ENCODE results near the gene BSND.

BSND gene

GRCh38 chr1:54976747-54977146 lies 22.0 kb upstream of the BSND start:
- DNase-seq: no peak
- Mint-ChIP-seq H3K4me3 (no peak overlapping the region), H3K36me3 (ENCODE audit: low read depth) (no peaks in the 10 kb centered on the region), H3K27me3 (ENCODE audit: low read depth, poor library complexity) (peaks cover 61% of the 10 kb centered on the region), H3K27ac (no peak overlapping the region), H3K4me1 (peaks cover 56% of the 10 kb centered on the region), H3K9me3 (no peaks in the 10 kb centered on the region)
- TF ChIP-seq, protein P1, sequence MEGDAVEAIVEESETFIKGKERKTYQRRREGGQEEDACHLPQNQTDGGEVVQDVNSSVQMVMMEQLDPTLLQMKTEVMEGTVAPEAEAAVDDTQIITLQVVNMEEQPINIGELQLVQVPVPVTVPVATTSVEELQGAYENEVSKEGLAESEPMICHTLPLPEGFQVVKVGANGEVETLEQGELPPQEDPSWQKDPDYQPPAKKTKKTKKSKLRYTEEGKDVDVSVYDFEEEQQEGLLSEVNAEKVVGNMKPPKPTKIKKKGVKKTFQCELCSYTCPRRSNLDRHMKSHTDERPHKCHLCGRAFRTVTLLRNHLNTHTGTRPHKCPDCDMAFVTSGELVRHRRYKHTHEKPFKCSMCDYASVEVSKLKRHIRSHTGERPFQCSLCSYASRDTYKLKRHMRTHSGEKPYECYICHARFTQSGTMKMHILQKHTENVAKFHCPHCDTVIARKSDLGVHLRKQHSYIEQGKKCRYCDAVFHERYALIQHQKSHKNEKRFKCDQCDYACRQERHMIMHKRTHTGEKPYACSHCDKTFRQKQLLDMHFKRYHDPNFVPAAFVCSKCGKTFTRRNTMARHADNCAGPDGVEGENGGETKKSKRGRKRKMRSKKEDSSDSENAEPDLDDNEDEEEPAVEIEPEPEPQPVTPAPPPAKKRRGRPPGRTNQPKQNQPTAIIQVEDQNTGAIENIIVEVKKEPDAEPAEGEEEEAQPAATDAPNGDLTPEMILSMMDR (IDR thresholded peaks at IDR 0.05): no peak

- DNase-seq: no peak
- TF ChIP-seq, protein P1 (IDR thresholded peaks at IDR 0.05): no peak
- no peaks in the 10 kb centered on the region for H3K9me3 Mint-ChIP-seq
- peak overlapping the region; percentile 39 for H3K4me3 Mint-ChIP-seq
- peaks cover 61% of the 10 kb centered on the region for H3K4me1 Mint-ChIP-seq
- no peak overlapping the region for H3K27ac Mint-ChIP-seq
- H3K36me3 Mint-ChIP-seq (ENCODE audit: low read depth): no peaks in the 10 kb centered on the region
- peaks cover 66% of the 10 kb centered on the region for H3K27me3 Mint-ChIP-seq (ENCODE audit: low read depth, poor library complexity)
Observed at GRCh38 chr1:54977533-54978297, 21.0 kb upstream of the BSND start.

GRCh38 chr1:54978528-54979326 lies 20.0 kb upstream of the BSND start:
- no peaks in the 10 kb centered on the region for H3K36me3 Mint-ChIP-seq (ENCODE audit: low read depth)
- peaks cover 61% of the 10 kb centered on the region for H3K4me1 Mint-ChIP-seq
- no peak for DNase-seq
- H3K27ac Mint-ChIP-seq: no peak overlapping the region
- H3K4me3 Mint-ChIP-seq: no peak overlapping the region
- peaks cover 75% of the 10 kb centered on the region for H3K27me3 Mint-ChIP-seq (ENCODE audit: low read depth, poor library complexity)
- TF ChIP-seq, protein P1 (IDR thresholded peaks at IDR 0.05): no peak
- no peaks in the 10 kb centered on the region for H3K9me3 Mint-ChIP-seq

DNA sequence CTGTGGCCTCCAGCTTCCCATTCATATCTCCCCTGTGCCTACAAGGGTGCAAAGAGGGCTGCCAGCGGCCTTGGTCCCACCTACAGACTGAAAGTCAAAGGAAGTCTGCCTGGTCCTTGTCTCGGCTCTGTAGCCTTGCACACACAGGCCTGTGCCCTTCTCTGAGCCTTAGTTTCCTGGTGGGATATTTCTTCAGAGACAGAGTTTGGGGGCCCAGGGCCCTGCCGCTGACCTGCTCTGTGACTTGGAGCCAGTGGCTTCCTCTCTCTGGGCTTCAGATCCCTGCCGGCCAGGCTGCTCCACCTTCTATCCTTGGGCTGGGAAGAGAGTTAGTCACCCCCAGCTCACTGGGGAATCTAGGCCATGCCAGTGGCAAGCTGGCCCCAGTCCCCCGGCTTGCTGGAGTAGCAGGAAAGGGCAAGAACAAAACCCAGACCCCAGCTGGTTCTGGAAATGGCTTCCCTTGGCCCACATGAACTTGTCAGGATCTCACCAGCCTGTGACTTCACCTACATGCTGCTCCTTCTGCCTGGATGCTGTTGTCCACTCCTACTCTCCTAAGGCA lies 19.3 kb upstream of the BSND start:
- Mint-ChIP-seq H3K4me3 (peak overlapping the region; percentile 57), H3K9me3 (no peaks in the 10 kb centered on the region), H3K36me3 (ENCODE audit: low read depth) (no peaks in the 10 kb centered on the region), H3K27ac (no peak overlapping the region), H3K27me3 (ENCODE audit: low read depth, poor library complexity) (peaks cover 82% of the 10 kb centered on the region), H3K4me1 (peaks cover 65% of the 10 kb centered on the region)
- TF ChIP-seq, protein P1 (IDR thresholded peaks at IDR 0.05): no peak
- no peak for DNase-seq

- Mint-ChIP-seq H3K4me3 (peak overlapping the region; percentile 57), H3K36me3 (ENCODE audit: low read depth) (no peaks in the 10 kb centered on the region), H3K9me3 (no peaks in the 10 kb centered on the region), H3K4me1 (peaks cover 64% of the 10 kb centered on the region), H3K27me3 (ENCODE audit: low read depth, poor library complexity) (peaks cover 81% of the 10 kb centered on the region), H3K27ac (no peak overlapping the region)
- DNase-seq: no peak
- TF ChIP-seq, protein P1 (IDR thresholded peaks at IDR 0.05): no peak
Observed at GRCh38 chr1:54980046-54980527, 18.6 kb upstream of the BSND start.

Measured in nephron progenitor cell (in vitro differentiated cells).